A549 (cell line): ENCODE measurements around the gene VSTM2B.

Source experiments
- CEBPB ChIP-seq, 2 experiments: fragments of >200 bp in 1 of 2; sonication (Bioruptor Twin) in 1 of 2; formaldehyde crosslinking in 1 of 2; IDR thresholded peaks; 2 replicates each; pipeline ENCODE4 v1.6.1; 2012 to 2016
- CTCF ChIP-seq: fragments of >200 bp; sonication (Bioruptor Twin); formaldehyde crosslinking; IDR thresholded peaks from 3 replicates; pipeline ENCODE4 v1.5.1; 2016
- EP300 ChIP-seq, 2 experiments: fragments of >200 bp; sonication (Bioruptor Twin); formaldehyde crosslinking; IDR thresholded peaks; 2 replicates in 1 of 2; 3 replicates in 1 of 2; pipeline ENCODE4 v1.6.1; 2016 to 2017
- JUN ChIP-seq, 2 experiments: fragments of >200 bp; sonication (Bioruptor Twin); formaldehyde crosslinking; IDR thresholded peaks; 2 replicates in 1 of 2; 3 replicates in 1 of 2; pipeline ENCODE4 v1.6.1; 2016 to 2017
- KDM1A ChIP-seq: fragments of 200-600 bp; sonication (generic); IDR thresholded peaks from 2 replicates; pipeline ENCODE4 v1.6.1; 2016; ENCODE audit warnings: low read depth, mild to moderate bottlenecking
- MAFK ChIP-seq: fragments of 450-650 bp; IDR thresholded peaks from 2 replicates; pipeline ENCODE4 v1.6.1; 2014; ENCODE audit not compliant: partially characterized antibody
- MAZ ChIP-seq: fragments of 150-350 bp; IDR thresholded peaks from 2 replicates; pipeline ENCODE4 v1.6.1; 2014; ENCODE audit warnings: antibody characterized with exemption, low read depth, low read length, borderline replicate concordance
- POLR2A ChIP-seq: IDR thresholded peaks from 2 replicates; pipeline ENCODE4 v1.6.1; 2012; ENCODE audit warnings: mild to moderate bottlenecking, low read length
- RAD21 ChIP-seq, 2 experiments: fragments of >200 bp in 1 of 2; sonication (Bioruptor Twin) in 1 of 2; formaldehyde crosslinking in 1 of 2; IDR thresholded peaks in 1 of 2; conservative IDR thresholded peaks in 1 of 2; 2 replicates in 1 of 2; 3 replicates in 1 of 2; pipeline ENCODE4 v1.6.1; 2012 to 2018; ENCODE audit warnings: inconsistent platforms in 1 of 2

GRCh38 chr19:29480507-29480906 lies 45.3 kb upstream of the VSTM2B start:
- TF ChIP-seq EP300 (IDR thresholded peaks at IDR 0.05) (no peak), POLR2A (no peak), MAZ (no peak), JUN (IDR thresholded peaks at IDR 0.05) (no peak), RAD21 (conservative IDR thresholded peaks at IDR 0.05 in 1 of 2, IDR thresholded peaks at IDR 0.05 in 1 of 2) (no peak), KDM1A (no peak), CEBPB (IDR thresholded peaks at IDR 0.05) (no peak), CTCF (no peak), MAFK (no peak)
